ENCODE measurements around the gene EPC1. TPM values are rescaled to one million over a fixed set of nuclear protein-coding genes. Genes with fewer than 3 reads are reported as not detected.
"Not testable (repeated sequence)": the region's sequence is repeated elsewhere in the genome, so short reads cannot be mapped to it uniquely, and the experiment has no call there.

EPC1 gene
- total and polyA plus RNA-seq, 2 of the 8 experiments (the other 6 are each of a cell fraction or from before 2014, with no cell fraction given), result 23.7 to 42.3 TPM

DNA sequence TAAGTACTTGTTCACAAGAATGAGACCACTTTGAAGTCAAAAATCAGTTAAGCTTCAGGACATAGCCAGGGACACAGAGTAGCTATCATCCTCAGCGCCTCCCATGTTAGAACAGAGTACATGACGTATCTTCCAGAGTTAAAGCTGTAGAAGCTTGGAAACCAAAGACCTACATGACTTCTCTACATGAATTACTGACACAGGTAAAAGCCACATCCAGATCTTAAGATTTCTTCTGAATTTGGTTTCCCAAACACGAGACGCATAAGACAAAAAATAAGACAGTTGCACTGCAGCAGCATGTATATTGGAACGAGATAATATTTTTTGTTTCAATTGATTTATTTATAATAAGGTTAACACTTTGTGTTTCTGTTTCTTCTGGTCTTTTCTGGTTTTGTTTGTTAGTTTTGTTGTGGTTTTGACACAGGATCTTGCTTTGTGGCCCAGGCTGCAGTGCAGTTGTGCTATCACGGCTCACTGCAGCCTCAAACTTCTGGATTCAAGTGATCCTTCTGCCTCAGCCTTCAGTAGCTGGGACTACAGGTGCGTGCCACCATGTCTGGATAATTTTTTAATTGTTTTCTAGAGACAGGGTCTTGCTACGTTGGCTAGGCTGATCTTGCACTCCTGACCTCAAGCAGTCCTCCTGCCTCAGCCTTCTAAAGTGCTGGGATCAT lies 10.2 kb upstream of the EPC1 start (continued):
- TF ChIP-seq ATF2 (IDR thresholded peaks at IDR 0.05; ENCODE audit: low read length), result no peak
- no peak for TF ChIP-seq CTBP2 (IDR thresholded peaks at IDR 0.05; ENCODE audit: borderline replicate concordance, insufficient read depth, insufficient read length, low read length)
- TF ChIP-seq CBX8 (IDR thresholded peaks at IDR 0.05; ENCODE audit: borderline replicate concordance, low read depth, low read length), result no peak
- no peak for TF ChIP-seq ZNF274 (IDR thresholded peaks at IDR 0.05; ENCODE audit: borderline replicate concordance, extremely low read depth, low read length)
- TF ChIP-seq BCL11A (IDR thresholded peaks at IDR 0.05; ENCODE audit: low read depth in 2 of 2, low read length in 2 of 2), result no peak
- TF ChIP-seq SP4 (IDR thresholded peaks at IDR 0.05; ENCODE audit: low read length), result no peak
- no peak for TF ChIP-seq RNF2 (IDR thresholded peaks at IDR 0.05; ENCODE audit: borderline replicate concordance, low read depth, low read length, missing control alignments, poor library complexity, severe bottlenecking)

- H2AFZ ChIP-seq (ENCODE audit: low read length); FAIRE-seq; H2AK5ac ChIP-seq (ENCODE audit: low read depth, low read length); POLR2A ChIA-PET (ENCODE audit: partially characterized antibody); H3K18ac ChIP-seq (ENCODE audit: extremely low read depth, low read length); H3K4me2 ChIP-seq (ENCODE audit: insufficient read depth in 1 of 2, low read depth in 2 of 2, low read length in 2 of 2); H4K8ac ChIP-seq (ENCODE audit: extremely low read depth, insufficient read depth, low read length); H2BK5ac ChIP-seq (ENCODE audit: low read depth, low read length); H3K4me3 ChIP-seq (ENCODE audit: extremely low read depth in 1 of 4, insufficient read depth in 2 of 4, low read depth in 3 of 4, low read length in 4 of 4); H4K5ac ChIP-seq (ENCODE audit: insufficient read length, low read depth, low read length); H2BK12ac ChIP-seq (ENCODE audit: low read depth, low read length); H3K27me3 ChIP-seq (replicated peaks in 1 of 4; ENCODE audit: control insufficient read depth in 3 of 4, extremely low read depth in 1 of 4, insufficient read depth in 3 of 4, low read length in 3 of 4); H3K4ac ChIP-seq (replicated peaks; ENCODE audit: insufficient read length, low read depth, low read length); H4K91ac ChIP-seq (replicated peaks; ENCODE audit: insufficient read length, low read length); H3K56ac ChIP-seq (replicated peaks; ENCODE audit: insufficient read length, low read depth, low read length); H3K79me2 ChIP-seq (ENCODE audit: control insufficient read depth in 1 of 2, insufficient read depth in 2 of 2, low read length in 2 of 2); H3K4me1 ChIP-seq (replicated peaks in 1 of 4; ENCODE audit: control insufficient read depth in 3 of 4, insufficient read depth in 4 of 4, low read length in 3 of 4); H2BK20ac ChIP-seq (ENCODE audit: low read length); H3K23me2 ChIP-seq (ENCODE audit: low read depth, low read length); H3K23ac ChIP-seq (ENCODE audit: insufficient read length); H3K9me3 ChIP-seq (ENCODE audit: insufficient read depth in 2 of 2, low read depth in 1 of 2, low read length in 1 of 2); H2BK15ac ChIP-seq (ENCODE audit: low read length); H3K27ac ChIP-seq (ENCODE audit: low read depth, low read length); H4K20me1 ChIP-seq (replicated peaks in 1 of 2; ENCODE audit: control insufficient read depth in 1 of 2, insufficient read depth in 2 of 2, low read length in 2 of 2); H3K9ac ChIP-seq (replicated peaks in 1 of 4; ENCODE audit: extremely low read depth in 1 of 4, low read depth in 3 of 4, low read length in 3 of 4); H2BK120ac ChIP-seq (replicated peaks; ENCODE audit: low read depth, low read length); DNase-seq (ENCODE audit: low read depth in 1 of 2, low spot score in 2 of 2); CTCF ChIA-PET (ENCODE audit: partially characterized antibody); H3K79me1 ChIP-seq (ENCODE audit: low read depth, low read length); H3K14ac ChIP-seq (ENCODE audit: insufficient read length); H3K36me3 ChIP-seq (ENCODE audit: control insufficient read depth in 2 of 4, insufficient read depth in 4 of 4, low read length in 3 of 4): not testable (repeated sequence)
- whole genome bisulfite sequencing, 2 experiments (ENCODE audit: extremely low coverage in 1 of 2, insufficient coverage in 1 of 2, insufficient read length in 1 of 2, insufficient replicate concordance in 2 of 2, low coverage in 1 of 2, low lambda C conversion rate in 2 of 2, missing lambda C conversion rate in 1 of 2), result 87% methylated on average over 1 of the region's 1 CpG; no CpG with 5 or more reads in 1 of the 2 experiments
Observed at GRCh38 chr10:32354690-32355089, 7.7 kb upstream of the EPC1 start.

Measured in H1 (cell line).